Activated naive CD4-positive, alpha-beta T cell treated with anti-CD3 and anti-CD28 coated beads, Interleukin-2, amount 50 U/mL, for 72 hours (primary cell): Measurements from ENCODE around the gene ZDHHC9. TPM values are rescaled to one million over a fixed set of nuclear protein-coding genes. Genes with fewer than 3 reads are reported as not detected.

Experiments
- ATAC-seq, 2 donors: fragments of 150-1000 bp; cut with Tn5 transposase; 2 replicates each; pipeline ENCODE4 v1.10.0; 2021; ENCODE audit warnings: mild to moderate bottlenecking in 2 of 2, moderate library complexity in 2 of 2
- DNase-seq, 2 donors: peaks; one replicate each; pipeline ENCODE4 v3.0.0; 2021 to 2022; ENCODE audit warnings: low spot score in 2 of 2
- H3K27ac Mint-ChIP-seq, 2 donors: one replicate each; pipeline ENCODE4 v1.8.0; 2022; ENCODE audit warnings: mild to moderate bottlenecking in 2 of 2, mixed read lengths in 2 of 2
- H3K36me3 Mint-ChIP-seq, 2 donors: one replicate each; pipeline ENCODE4 v1.8.0; 2022; ENCODE audit warnings: mixed read lengths in 2 of 2
- H3K9me3 Mint-ChIP-seq, 2 donors: one replicate each; pipeline ENCODE4 v1.8.0; 2022; ENCODE audit warnings: mixed read lengths in 2 of 2
- total RNA-seq, 2 donors: library from RNA; stranded (reverse); gene quantifications; one replicate each; pipeline ENCODE4 v1.2.3, GENCODE V29; 2022

Gene ZDHHC9
- total RNA-seq, 2 donors from 2014 or later = 5.8 to 18.5 TPM

DNA sequence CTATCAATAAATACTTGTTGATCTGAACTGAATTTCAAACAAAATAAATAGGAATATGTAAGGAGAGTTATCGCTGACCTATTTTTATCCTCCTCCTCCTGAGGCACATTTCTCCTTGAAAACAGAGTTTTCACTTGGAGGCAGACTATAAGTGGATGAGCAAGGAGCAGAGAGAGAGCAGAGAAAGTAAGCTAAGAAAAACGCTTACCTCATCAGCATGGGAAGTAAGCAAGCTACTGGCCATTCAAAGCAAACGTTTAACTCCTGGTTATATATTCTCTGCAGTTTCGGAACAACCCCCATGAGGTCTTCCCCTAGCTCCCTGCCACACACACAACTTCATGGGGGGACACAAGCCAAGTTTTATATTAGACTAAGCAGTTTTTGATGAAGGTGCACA, 13.2 kb downstream of the ZDHHC9 start:
- Mint-ChIP-seq H3K36me3 (peaks cover 0 to 11% of the 10 kb centered on the region in 2 donors), H3K9me3 (no peaks in the 10 kb centered on the region), H3K27ac (no peak overlapping the region)
- DNase-seq (no peak), ATAC-seq (no peak)

- no peak for ATAC-seq
- Mint-ChIP-seq H3K9me3 (no peaks in the 10 kb centered on the region), H3K27ac (no peak overlapping the region), H3K36me3 (no peaks in the 10 kb centered on the region)
- no peak for DNase-seq
Measured at GRCh38 chrX:129825746-129826505, 17.8 kb downstream of the ZDHHC9 start.

DNA sequence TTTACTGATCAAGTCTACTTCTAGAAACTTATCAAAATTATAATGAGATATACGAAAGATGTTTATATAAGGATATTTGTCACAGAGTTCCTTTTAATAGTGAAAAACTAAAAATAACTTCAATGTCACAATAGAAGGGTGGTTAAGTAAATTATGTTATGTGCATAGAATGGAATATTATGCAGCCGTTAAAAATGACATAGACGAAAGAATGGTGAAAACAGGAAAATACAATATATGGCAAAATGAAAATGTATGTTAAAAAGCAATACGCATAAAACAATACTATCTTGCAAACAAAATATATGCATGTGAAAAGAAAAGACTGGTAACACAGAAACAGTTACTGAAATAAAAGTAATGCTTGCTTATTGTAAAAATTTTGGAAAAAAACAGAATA, 19.1 kb downstream of the ZDHHC9 start:
- ATAC-seq (no peak), DNase-seq (no peak)
- Mint-ChIP-seq H3K9me3 (no peaks in the 10 kb centered on the region), H3K27ac (no peak overlapping the region), H3K36me3 (no peaks in the 10 kb centered on the region)

GRCh38 chrX:129823522-129823921, 20.2 kb downstream of the ZDHHC9 start:
- no peak for ATAC-seq
- H3K9me3 Mint-ChIP-seq = no peaks in the 10 kb centered on the region
- peak overlapping the region in 1 of 2 donors; percentile 50 for H3K27ac Mint-ChIP-seq
- no peaks in the 10 kb centered on the region for H3K36me3 Mint-ChIP-seq
- DNase-seq = no peak

- H3K9me3 Mint-ChIP-seq = no peaks in the 10 kb centered on the region
- ATAC-seq (peak; percentile 65 to 73), DNase-seq (peak in 1 of 2 donors; percentile 19)
- no peak overlapping the region for H3K27ac Mint-ChIP-seq
- H3K36me3 Mint-ChIP-seq = no peaks in the 10 kb centered on the region
Measured at GRCh38 chrX:129823115-129823514, 20.6 kb downstream of the ZDHHC9 start.

DNA sequence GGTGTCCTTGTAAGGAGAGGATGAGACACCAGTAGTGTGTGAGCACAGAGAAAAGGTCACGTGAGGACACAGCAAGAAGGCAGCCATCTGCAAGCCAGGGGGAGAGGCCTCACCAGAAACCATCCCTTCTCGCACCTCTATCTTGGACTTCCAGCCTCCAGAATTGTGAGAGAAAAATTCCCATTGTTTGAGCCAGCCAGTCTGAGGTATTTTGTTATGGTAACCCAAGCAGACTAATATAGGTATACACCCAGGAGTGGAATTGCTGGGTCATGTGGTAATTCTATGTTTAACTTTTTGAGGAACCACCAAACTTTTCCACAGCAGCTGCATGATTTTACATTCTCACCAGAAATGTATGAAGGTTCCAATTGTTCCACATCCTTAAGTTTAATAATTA, 25.6 kb downstream of the ZDHHC9 start:
- ATAC-seq (no peak), DNase-seq (no peak)
- no peaks in the 10 kb centered on the region for H3K9me3 Mint-ChIP-seq
- H3K36me3 Mint-ChIP-seq = no peaks in the 10 kb centered on the region
- no peak overlapping the region for H3K27ac Mint-ChIP-seq

DNA sequence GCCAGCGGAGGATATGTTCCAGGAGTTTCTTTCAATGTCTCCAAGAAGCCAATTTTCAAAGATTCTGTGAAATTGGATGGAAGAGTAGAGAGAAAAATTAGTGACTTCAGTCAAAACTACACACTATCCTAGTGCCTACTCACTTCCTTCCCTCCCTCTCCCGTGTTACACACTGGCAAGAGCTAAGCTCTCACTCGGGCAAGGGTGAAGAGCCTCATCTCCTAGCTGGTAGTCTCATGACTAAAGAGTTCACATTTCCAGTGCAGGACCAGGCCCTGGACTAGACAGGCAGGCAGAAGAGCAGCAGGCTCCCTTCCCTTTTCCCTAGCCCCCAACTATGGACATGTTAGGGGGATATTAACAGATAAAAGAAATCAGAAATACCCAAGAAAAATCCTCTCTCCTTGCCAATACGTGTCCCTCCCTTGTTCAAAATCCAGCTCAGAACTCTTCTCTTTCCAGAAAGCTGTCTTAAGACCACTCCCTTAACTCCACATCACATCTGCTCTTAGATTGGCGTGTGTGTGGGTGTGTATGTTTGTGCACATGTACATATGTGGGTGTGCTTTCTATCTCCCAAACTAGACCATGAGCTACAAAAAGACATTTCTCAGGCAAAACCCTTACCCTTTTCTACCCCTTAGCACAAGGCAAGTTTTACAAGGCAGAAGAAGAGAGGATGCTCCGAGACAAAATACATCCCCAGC, 29.9 kb downstream of the ZDHHC9 start:
- Mint-ChIP-seq H3K27ac (peak overlapping the region in 1 of 2 donors; percentile 36), H3K36me3 (peaks cover 5 to 15% of the 10 kb centered on the region in 2 donors), H3K9me3 (no peaks in the 10 kb centered on the region)
- ATAC-seq (no peak), DNase-seq (no peak)

- no peak for DNase-seq
- Mint-ChIP-seq H3K36me3 (peaks cover 9 to 15% of the 10 kb centered on the region in 2 donors), H3K27ac (peak overlapping the region in 1 of 2 donors; percentile 22), H3K9me3 (no peaks in the 10 kb centered on the region)
- peak; percentile 41 to 63 for ATAC-seq
Measured at GRCh38 chrX:129808829-129809796, 34.6 kb downstream of the ZDHHC9 start.

DNA sequence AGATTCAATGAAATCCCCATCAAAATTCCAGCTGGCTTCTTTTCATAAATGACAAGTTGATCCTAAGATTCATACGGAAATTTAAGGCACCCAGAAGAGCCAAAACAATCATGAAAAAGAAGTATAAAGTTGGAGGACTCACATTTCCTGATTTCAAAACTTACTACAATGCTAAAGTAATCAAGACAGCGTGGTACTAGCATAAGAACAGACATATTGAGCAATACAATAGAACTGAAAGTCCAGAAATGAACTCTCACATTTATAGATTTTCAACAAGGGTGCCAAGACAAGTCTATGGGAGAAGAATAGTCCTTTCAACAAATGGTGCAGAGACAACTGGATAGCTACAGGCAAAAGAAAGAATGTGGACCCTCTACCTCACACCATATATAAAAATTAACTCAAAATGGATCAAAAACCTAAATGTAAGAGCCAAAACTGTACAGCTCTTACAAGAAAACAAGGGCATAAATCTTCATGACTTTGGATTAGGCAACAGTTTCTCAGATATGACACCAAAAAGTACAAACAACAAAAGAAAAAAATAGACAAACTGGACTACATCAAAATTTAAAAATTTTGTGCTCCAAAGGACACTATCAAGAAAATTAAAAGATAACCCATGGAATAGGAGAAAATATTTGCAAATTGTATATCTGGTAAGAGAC, 35.4 kb downstream of the ZDHHC9 start:
- DNase-seq (no peak), ATAC-seq (no peak)
- Mint-ChIP-seq H3K9me3 (no peaks in the 10 kb centered on the region), H3K36me3 (peaks cover 9 to 15% of the 10 kb centered on the region in 2 donors), H3K27ac (peak overlapping the region in 1 of 2 donors; percentile 22)

- H3K9me3 Mint-ChIP-seq = no peaks in the 10 kb centered on the region
- H3K36me3 Mint-ChIP-seq = peaks cover 4 to 6% of the 10 kb centered on the region in 2 donors
- peak overlapping the region in 1 of 2 donors; percentile 36 for H3K27ac Mint-ChIP-seq
- ATAC-seq (no peak), DNase-seq (no peak)
Measured at GRCh38 chrX:129804806-129805205, 38.9 kb downstream of the ZDHHC9 start.

- no peak for ATAC-seq
- Mint-ChIP-seq H3K27ac (no peak overlapping the region), H3K9me3 (no peaks in the 10 kb centered on the region), H3K36me3 (peaks cover 4 to 6% of the 10 kb centered on the region in 2 donors)
- no peak for DNase-seq
Measured at GRCh38 chrX:129802863-129803262, 40.8 kb downstream of the ZDHHC9 start.

DNA sequence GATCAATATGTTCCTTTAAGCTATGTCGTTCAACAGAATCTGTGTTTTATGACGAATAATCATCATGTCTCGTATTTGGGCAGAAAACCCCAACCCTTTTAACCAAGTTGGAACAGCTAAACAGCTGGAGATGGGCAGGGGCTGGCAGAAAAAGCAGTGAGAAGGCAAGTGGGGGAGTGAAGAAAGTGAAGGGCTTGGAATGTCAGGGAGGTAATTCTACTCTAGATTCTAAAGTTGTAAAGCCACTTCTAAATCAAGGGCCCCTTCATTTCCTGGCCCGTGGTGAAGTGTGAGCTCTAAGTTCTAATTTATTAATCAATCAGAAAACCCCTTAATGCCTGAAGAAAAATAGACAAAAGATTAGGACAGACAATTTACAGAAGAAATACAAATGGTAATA, 43.5 kb downstream of the ZDHHC9 start:
- no peak for DNase-seq
- Mint-ChIP-seq H3K27ac (no peak overlapping the region), H3K9me3 (no peaks in the 10 kb centered on the region), H3K36me3 (peaks cover 2 to 6% of the 10 kb centered on the region in 2 donors)
- ATAC-seq = no peak

GRCh38 chrX:129798888-129799287, 44.8 kb downstream of the ZDHHC9 start:
- no peaks in the 10 kb centered on the region for H3K9me3 Mint-ChIP-seq
- no peak for DNase-seq
- peaks cover 0 to 6% of the 10 kb centered on the region in 2 donors for H3K36me3 Mint-ChIP-seq
- ATAC-seq = peak; percentile 85 to 94
- H3K27ac Mint-ChIP-seq = peak overlapping the region; percentile 72 to 74

- ATAC-seq = peak; percentile 16 to 22
- peaks cover 0 to 6% of the 10 kb centered on the region in 2 donors for H3K36me3 Mint-ChIP-seq
Measured at GRCh38 chrX:129798456-129798855, 45.2 kb downstream of the ZDHHC9 start.

DNA sequence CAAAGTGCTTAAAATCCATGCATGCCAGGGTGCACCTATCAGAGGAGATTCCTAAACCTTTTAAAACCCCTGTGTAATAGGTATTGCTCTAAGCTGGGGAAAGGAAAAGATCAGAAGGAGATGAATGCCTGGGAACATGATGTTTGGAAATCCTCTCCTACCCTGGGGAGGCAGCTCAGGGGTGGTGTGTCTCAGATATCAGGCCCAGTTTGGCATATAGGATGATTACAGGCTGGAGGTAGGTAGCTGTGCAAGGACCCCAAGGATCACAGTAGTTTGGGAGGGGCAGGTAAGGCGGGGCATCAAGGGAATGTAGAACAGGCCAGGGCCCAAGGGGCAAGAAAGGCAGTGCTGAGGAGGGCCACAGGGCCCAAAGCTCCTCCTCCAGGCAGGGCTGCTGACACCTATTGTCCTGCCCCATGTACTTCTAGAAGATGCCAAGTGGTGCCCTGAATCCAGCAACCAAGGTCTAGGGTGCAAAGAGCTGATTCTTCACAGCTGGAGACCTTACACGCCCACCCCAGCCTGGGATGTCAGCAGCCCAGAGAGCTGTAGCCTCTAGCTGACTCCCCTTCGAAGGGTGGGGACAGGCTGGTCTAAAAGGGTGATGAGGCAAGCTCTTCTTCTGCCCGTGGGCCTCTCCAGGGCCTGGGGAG, 46.3 kb downstream of the ZDHHC9 start:
- Mint-ChIP-seq H3K9me3 (no peaks in the 10 kb centered on the region), H3K36me3 (peaks cover 0 to 6% of the 10 kb centered on the region in 2 donors), H3K27ac (no peak overlapping the region)
- ATAC-seq = peak in 1 of 2 donors; percentile 19
- DNase-seq = no peak

More at GRCh38 chrX:129798456-129798855, 45.2 kb downstream of the ZDHHC9 start:
- no peak for DNase-seq
- Mint-ChIP-seq H3K9me3 (no peaks in the 10 kb centered on the region), H3K27ac (peak overlapping the region; percentile 72 to 74)

DNA sequence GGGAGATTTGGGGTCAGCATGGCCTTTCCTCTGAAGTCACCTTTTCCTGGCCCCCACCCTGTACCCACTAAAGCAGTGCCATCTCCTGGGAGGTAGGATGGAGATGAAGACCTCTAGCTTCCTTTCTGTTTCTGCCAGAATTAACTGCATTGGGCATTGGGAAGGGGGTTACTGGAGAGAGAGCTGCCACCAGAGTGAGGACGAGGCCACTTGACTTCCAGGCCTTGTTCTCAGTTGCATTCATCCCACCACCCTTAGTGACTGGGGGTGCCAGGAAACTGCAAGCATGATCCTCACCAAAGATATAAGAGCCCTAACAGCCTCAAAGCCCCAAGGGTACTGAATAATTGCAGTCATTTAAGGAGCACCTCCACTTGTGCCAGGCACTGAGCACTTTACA, 48.1 kb downstream of the ZDHHC9 start:
- H3K27ac Mint-ChIP-seq = peak overlapping the region in 1 of 2 donors; percentile 68
- peaks cover 0 to 6% of the 10 kb centered on the region in 2 donors for H3K36me3 Mint-ChIP-seq
- no peak for DNase-seq
- H3K9me3 Mint-ChIP-seq = no peaks in the 10 kb centered on the region
- ATAC-seq = no peak
